ENCODE data around the gene PEX5. TPM values are rescaled to one million over a fixed set of nuclear protein-coding genes. Genes with fewer than 3 reads are reported as not detected.
"Not testable (repeated sequence)": the region's sequence is repeated elsewhere in the genome, so short reads cannot be mapped to it uniquely, and the experiment has no call there.

Gene PEX5
- polyA plus RNA-seq, 4 donors, result 17.8 to 40.3 (median 28.2) TPM

- Histone ChIP-seq H3K27ac (ENCODE audit: low read depth in 1 of 3, low read length in 2 of 3) (no peak overlapping the region), H3K9me3 (ENCODE audit: control insufficient read depth in 2 of 2, insufficient read depth in 1 of 2, low read depth in 1 of 2, low read length in 1 of 2) (no peaks in the 10 kb centered on the region), H3K4me1 (ENCODE audit: control insufficient read depth in 3 of 3, insufficient read depth in 2 of 3, low read depth in 1 of 3, low read length in 2 of 3) (no peaks in the 10 kb centered on the region), H3K4me3 (ENCODE audit: low read depth in 1 of 3, low read length in 3 of 3) (no peak overlapping the region), H3K36me3 (ENCODE audit: control insufficient read depth in 3 of 3, insufficient read depth in 2 of 3, low read depth in 1 of 3, low read length in 3 of 3) (no peaks in the 10 kb centered on the region), H3K27me3 (ENCODE audit: control insufficient read depth in 3 of 3, insufficient read depth in 3 of 3, low read length in 3 of 3) (no peaks in the 10 kb centered on the region)
- DNase-seq, result no peak
- FAIRE-seq, result no peak
- 76 to 79% (median 78%) methylated on average over 7 of the region's 7 CpGs for WGBS, 3 donors
Observed at GRCh38 chr12:7242176-7243101, 53.0 kb downstream of the PEX5 start.

GRCh38 chr12:7251328-7251996, 62.0 kb downstream of the PEX5 start:
- not testable (repeated sequence) for H3K27me3 ChIP-seq (ENCODE audit: control insufficient read depth in 3 of 3, insufficient read depth in 3 of 3, low read length in 3 of 3); H3K27ac ChIP-seq (ENCODE audit: low read depth in 1 of 3, low read length in 2 of 3); H3K4me3 ChIP-seq (ENCODE audit: low read depth in 1 of 3, low read length in 3 of 3); FAIRE-seq; H3K4me1 ChIP-seq (ENCODE audit: control insufficient read depth in 3 of 3, insufficient read depth in 2 of 3, low read depth in 1 of 3, low read length in 2 of 3); DNase-seq; H3K9me3 ChIP-seq (ENCODE audit: control insufficient read depth in 2 of 2, insufficient read depth in 1 of 2, low read depth in 1 of 2, low read length in 1 of 2); H3K36me3 ChIP-seq (ENCODE audit: control insufficient read depth in 3 of 3, insufficient read depth in 2 of 3, low read depth in 1 of 3, low read length in 3 of 3)
- WGBS, 3 donors, result 85 to 93% (median 91%) methylated on average over 17 to 20 of the region's 22 CpGs

- Histone ChIP-seq H3K27ac (ENCODE audit: low read depth in 1 of 3, low read length in 2 of 3) (no peak overlapping the region), H3K9me3 (ENCODE audit: control insufficient read depth in 2 of 2, insufficient read depth in 1 of 2, low read depth in 1 of 2, low read length in 1 of 2) (no peaks in the 10 kb centered on the region), H3K4me3 (ENCODE audit: low read depth in 1 of 3, low read length in 3 of 3) (no peak overlapping the region), H3K4me1 (ENCODE audit: control insufficient read depth in 3 of 3, insufficient read depth in 2 of 3, low read depth in 1 of 3, low read length in 2 of 3) (no peaks in the 10 kb centered on the region), H3K36me3 (ENCODE audit: control insufficient read depth in 3 of 3, insufficient read depth in 2 of 3, low read depth in 1 of 3, low read length in 3 of 3) (no peaks in the 10 kb centered on the region), H3K27me3 (ENCODE audit: control insufficient read depth in 3 of 3, insufficient read depth in 3 of 3, low read length in 3 of 3) (no peaks in the 10 kb centered on the region)
- DNase-seq (no peak), FAIRE-seq (no peak)
- 78 to 89% (median 88%) methylated on average over 1 of the region's 1 CpG for WGBS, 3 donors
Observed at GRCh38 chr12:7259060-7259459, 69.6 kb downstream of the PEX5 start.

Other genes with a start within 250 kb of the PEX5 start
- gene RNU7-1, start 245.9 kb upstream of the PEX5 start, polyA plus RNA-seq, result not detected
- gene C12orf57, start 245.7 kb upstream of the PEX5 start, polyA plus RNA-seq, result 100 to 1,000 TPM; 119 to 379 (median 273) TPM
- 10 to 100 TPM; 37.4 to 81.1 (median 58.7) TPM for gene PTPN6, start 238.3 kb upstream of the PEX5 start, polyA plus RNA-seq
- 100 to 1,000 TPM; 165 to 311 (median 212) TPM for gene PHB2, start 219.0 kb upstream of the PEX5 start, polyA plus RNA-seq
- 10 to 100 TPM; 12.3 to 39.3 (median 23.2) TPM for gene EMG1, start 218.8 kb upstream of the PEX5 start, polyA plus RNA-seq
- 10 to 100 TPM; 67.8 to 95.9 (median 77.3) TPM for gene LPCAT3, start 171.2 kb upstream of the PEX5 start, polyA plus RNA-seq
- gene C1S, start 129.0 kb upstream of the PEX5 start, polyA plus RNA-seq, result 100 to 1,000 TPM in 1 of 4 donors, 10 to 100 TPM in 2, 1 to 10 TPM in 1; 4.7 to 196 (median 35.0) TPM
- gene C1R, start 97.2 kb upstream of the PEX5 start, polyA plus RNA-seq, result 100 to 1,000 TPM in 1 of 4 donors, 10 to 100 TPM in 2, 1 to 10 TPM in 1; 4.5 to 254 (median 22.9) TPM
- gene C1RL, start 80.5 kb upstream of the PEX5 start, polyA plus RNA-seq, result 10 to 100 TPM in 3 of 4 donors, 1 to 10 TPM in 1; 10.0 to 77.1 (median 22.1) TPM
- 10 to 100 TPM in 2 of 4 donors, 1 to 10 TPM in 1, under 1 TPM in 1; 0.67 to 19.0 (median 7.8) TPM for gene RBP5, start 60.8 kb upstream of the PEX5 start, polyA plus RNA-seq
- gene CLSTN3, start 59.3 kb upstream of the PEX5 start, polyA plus RNA-seq, result 10 to 100 TPM in 3 of 4 donors, 1 to 10 TPM in 1; 6.5 to 61.6 (median 13.8) TPM
- not detected for gene ACSM4, start 114.4 kb downstream of the PEX5 start, polyA plus RNA-seq

Measured in small intestine (tissue), 7 donors.